Measurements from ENCODE around the gene ZBTB47. TPM values are rescaled to one million over a fixed set of nuclear protein-coding genes. Genes with fewer than 3 reads are reported as not detected.

Gene ZBTB47
- total and polyA plus RNA-seq, 2 donors (not counting 1 experiment from before 2014, with no cell fraction given), result 15.6 to 49.4 TPM

DNA sequence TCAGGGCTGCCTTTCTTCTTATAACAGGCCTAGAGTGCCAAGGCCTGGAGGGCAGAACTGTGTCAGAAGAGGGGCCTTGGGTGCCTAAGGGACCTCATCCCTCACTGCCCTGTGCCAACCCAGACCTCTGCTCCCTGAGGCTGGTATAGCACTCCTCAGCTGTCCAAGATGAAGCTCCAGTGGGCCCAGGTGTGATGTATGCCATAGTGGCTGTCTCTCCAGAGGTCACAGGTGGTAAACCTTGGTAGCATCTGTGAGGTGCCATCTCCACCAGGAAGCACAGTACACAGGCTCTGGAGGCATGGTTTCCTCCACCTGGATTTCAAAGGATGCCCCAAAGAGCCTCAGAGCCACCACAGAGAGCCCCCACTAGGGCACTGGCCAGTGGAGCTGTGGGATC lies 19.6 kb downstream of the ZBTB47 start:
- TF ChIP-seq, protein P1, sequence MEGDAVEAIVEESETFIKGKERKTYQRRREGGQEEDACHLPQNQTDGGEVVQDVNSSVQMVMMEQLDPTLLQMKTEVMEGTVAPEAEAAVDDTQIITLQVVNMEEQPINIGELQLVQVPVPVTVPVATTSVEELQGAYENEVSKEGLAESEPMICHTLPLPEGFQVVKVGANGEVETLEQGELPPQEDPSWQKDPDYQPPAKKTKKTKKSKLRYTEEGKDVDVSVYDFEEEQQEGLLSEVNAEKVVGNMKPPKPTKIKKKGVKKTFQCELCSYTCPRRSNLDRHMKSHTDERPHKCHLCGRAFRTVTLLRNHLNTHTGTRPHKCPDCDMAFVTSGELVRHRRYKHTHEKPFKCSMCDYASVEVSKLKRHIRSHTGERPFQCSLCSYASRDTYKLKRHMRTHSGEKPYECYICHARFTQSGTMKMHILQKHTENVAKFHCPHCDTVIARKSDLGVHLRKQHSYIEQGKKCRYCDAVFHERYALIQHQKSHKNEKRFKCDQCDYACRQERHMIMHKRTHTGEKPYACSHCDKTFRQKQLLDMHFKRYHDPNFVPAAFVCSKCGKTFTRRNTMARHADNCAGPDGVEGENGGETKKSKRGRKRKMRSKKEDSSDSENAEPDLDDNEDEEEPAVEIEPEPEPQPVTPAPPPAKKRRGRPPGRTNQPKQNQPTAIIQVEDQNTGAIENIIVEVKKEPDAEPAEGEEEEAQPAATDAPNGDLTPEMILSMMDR (conservative IDR thresholded peaks at IDR 0.05 in 1 of 2, IDR thresholded peaks at IDR 0.05 in 1 of 2; ENCODE audit: low read depth in 1 of 2, low read length in 2 of 2), result no peak
- TF ChIP-seq EZH2 (IDR thresholded peaks at IDR 0.05; ENCODE audit: low read length, missing control alignments), result no peak
- no peaks in the 10 kb centered on the region for H3K4me1 ChIP-seq (ENCODE audit: control insufficient read depth, extremely low read depth, insufficient read depth, low read length)
- no peak overlapping the region for H3K9ac ChIP-seq (ENCODE audit: insufficient read depth, low read length)
- no peaks in the 10 kb centered on the region for H3K9me3 ChIP-seq (ENCODE audit: control insufficient read depth, insufficient read depth, low read depth, low read length)
- no peak overlapping the region for H3K27ac ChIP-seq (ENCODE audit: insufficient read depth, low read length)
- H3K27me3 ChIP-seq (ENCODE audit: control insufficient read depth, insufficient read depth, low read length), result peaks cover 3% of the 10 kb centered on the region
- no peak for DNase-seq (ENCODE audit: low read depth in 2 of 2)
- H3K79me2 ChIP-seq (ENCODE audit: control insufficient read depth, insufficient read depth, low read length), result no peaks in the 10 kb centered on the region
- no peak overlapping the region for H3K4me2 ChIP-seq (ENCODE audit: extremely low read depth, insufficient read depth, low read length)
- no peak overlapping the region for H2AFZ ChIP-seq (ENCODE audit: low read length)
- H4K20me1 ChIP-seq (ENCODE audit: control insufficient read depth, extremely low read depth, insufficient read depth, low read length), result no peaks in the 10 kb centered on the region
- no peaks in the 10 kb centered on the region for H3K36me3 ChIP-seq (ENCODE audit: control insufficient read depth, insufficient read depth, low read length)
- H3K4me3 ChIP-seq (replicated peaks in 1 of 4; ENCODE audit: control extremely low read depth in 1 of 4, insufficient read depth in 1 of 4, low read depth in 3 of 4, low read length in 4 of 4), result no peak overlapping the region

DNA sequence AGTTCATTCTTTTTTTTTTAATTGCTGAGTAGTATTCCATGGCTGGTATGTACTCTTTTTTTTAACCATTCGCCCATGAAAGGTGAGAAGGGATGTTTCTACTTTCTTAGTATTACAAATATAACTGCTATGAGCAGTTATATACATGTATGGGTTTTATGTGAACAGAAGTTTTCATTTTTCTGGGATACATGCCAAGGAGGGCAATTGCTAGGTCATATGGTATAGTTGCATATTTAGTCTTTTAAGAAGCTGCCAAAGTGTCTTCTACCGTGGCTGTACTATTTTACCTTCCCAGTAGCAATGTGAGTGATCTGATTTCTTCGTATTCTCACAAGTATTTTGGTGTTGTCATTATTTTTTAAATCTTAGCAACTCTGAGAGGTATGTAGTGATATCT lies 20.6 kb downstream of the ZBTB47 start:
- peak in 1 of 2 donors; percentile 72 for DNase-seq (ENCODE audit: low read depth in 2 of 2)
- Histone ChIP-seq H3K27me3 (ENCODE audit: control insufficient read depth, insufficient read depth, low read length) (peaks cover 3% of the 10 kb centered on the region), H3K4me2 (ENCODE audit: extremely low read depth, insufficient read depth, low read length) (no peak overlapping the region), H3K27ac (ENCODE audit: insufficient read depth, low read length) (no peak overlapping the region), H4K20me1 (ENCODE audit: control insufficient read depth, extremely low read depth, insufficient read depth, low read length) (no peaks in the 10 kb centered on the region), H3K4me3 (replicated peaks in 1 of 4; ENCODE audit: control extremely low read depth in 1 of 4, insufficient read depth in 1 of 4, low read depth in 3 of 4, low read length in 4 of 4) (no peak overlapping the region), H3K36me3 (ENCODE audit: control insufficient read depth, insufficient read depth, low read length) (no peaks in the 10 kb centered on the region), H2AFZ (ENCODE audit: low read length) (no peak overlapping the region), H3K4me1 (ENCODE audit: control insufficient read depth, extremely low read depth, insufficient read depth, low read length) (no peaks in the 10 kb centered on the region), H3K9ac (ENCODE audit: insufficient read depth, low read length) (no peak overlapping the region), H3K79me2 (ENCODE audit: control insufficient read depth, insufficient read depth, low read length) (no peaks in the 10 kb centered on the region), H3K9me3 (ENCODE audit: control insufficient read depth, insufficient read depth, low read depth, low read length) (no peaks in the 10 kb centered on the region)
- TF ChIP-seq EZH2 (IDR thresholded peaks at IDR 0.05; ENCODE audit: low read length, missing control alignments), result no peak
- TF ChIP-seq, protein P1 (conservative IDR thresholded peaks at IDR 0.05 in 1 of 2, IDR thresholded peaks at IDR 0.05 in 1 of 2; ENCODE audit: low read depth in 1 of 2, low read length in 2 of 2), result no peak

DNA sequence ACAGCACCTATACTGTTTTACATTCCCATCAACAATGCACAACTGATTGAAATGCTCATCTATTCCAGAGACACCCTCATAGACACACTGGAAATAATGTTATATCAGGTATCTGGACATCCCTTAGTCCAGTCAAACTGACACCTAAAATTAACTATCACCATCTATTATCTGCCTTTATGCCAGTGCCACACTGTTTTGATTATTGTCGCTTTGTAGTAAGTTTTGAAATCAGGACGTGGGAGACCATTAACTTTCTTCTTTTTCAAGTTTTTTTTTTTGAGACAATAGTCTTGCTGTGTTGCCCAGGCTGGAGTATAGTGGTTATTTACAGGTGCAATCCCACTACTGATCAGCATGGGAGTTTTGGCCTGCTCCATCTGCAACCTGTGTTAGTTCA lies 22.4 kb downstream of the ZBTB47 start:
- no peak for DNase-seq (ENCODE audit: low read depth in 2 of 2)
- H3K36me3 ChIP-seq (ENCODE audit: control insufficient read depth, insufficient read depth, low read length), result no peaks in the 10 kb centered on the region
- TF ChIP-seq EZH2 (IDR thresholded peaks at IDR 0.05; ENCODE audit: low read length, missing control alignments), result no peak
- TF ChIP-seq, protein P1 (conservative IDR thresholded peaks at IDR 0.05 in 1 of 2, IDR thresholded peaks at IDR 0.05 in 1 of 2; ENCODE audit: low read depth in 1 of 2, low read length in 2 of 2), result no peak

More for the DNA sequence above, 22.4 kb downstream of the ZBTB47 start:
- peaks cover 4% of the 10 kb centered on the region for H3K4me1 ChIP-seq (ENCODE audit: control insufficient read depth, extremely low read depth, insufficient read depth, low read length)
- H3K27me3 ChIP-seq (ENCODE audit: control insufficient read depth, insufficient read depth, low read length), result no peaks in the 10 kb centered on the region
- H4K20me1 ChIP-seq (ENCODE audit: control insufficient read depth, extremely low read depth, insufficient read depth, low read length), result no peaks in the 10 kb centered on the region
- no peak overlapping the region for H3K4me2 ChIP-seq (ENCODE audit: extremely low read depth, insufficient read depth, low read length)
- H3K9ac ChIP-seq (ENCODE audit: insufficient read depth, low read length), result no peak overlapping the region
- H3K27ac ChIP-seq (ENCODE audit: insufficient read depth, low read length), result no peak overlapping the region
- no peak overlapping the region for H3K4me3 ChIP-seq (replicated peaks in 1 of 4; ENCODE audit: control extremely low read depth in 1 of 4, insufficient read depth in 1 of 4, low read depth in 3 of 4, low read length in 4 of 4)
- H3K9me3 ChIP-seq (ENCODE audit: control insufficient read depth, insufficient read depth, low read depth, low read length), result no peaks in the 10 kb centered on the region
- no peak overlapping the region for H2AFZ ChIP-seq (ENCODE audit: low read length)
- H3K79me2 ChIP-seq (ENCODE audit: control insufficient read depth, insufficient read depth, low read length), result no peaks in the 10 kb centered on the region

Data from fibroblast of lung (primary cell).